H1 (cell line): ENCODE measurements around the gene IFNK. TPM values are rescaled to one million over a fixed set of nuclear protein-coding genes. Genes with fewer than 3 reads are reported as not detected.
"Not testable (repeated sequence)": the region's sequence is repeated elsewhere in the genome, so short reads cannot be mapped to it uniquely, and the experiment has no call there.

Experiments used
- CTCF ChIA-PET: fragments of 300-600 bp; sonication (Branson Sonifier 250); formaldehyde crosslinking; loops from one replicate; lab custom pipeline; 2021; ENCODE audit not compliant: partially characterized antibody; lab: Charles Lee
- POLR2A ChIA-PET: fragments of 300-600 bp; sonication (Branson Sonifier 250); formaldehyde crosslinking; loops from one replicate; lab custom pipeline; 2021; ENCODE audit warnings: inconsistent platforms; ENCODE audit not compliant: partially characterized antibody; lab: Charles Lee
- DNase-seq, 2 experiments: peaks; one replicate each; pipeline versions ENCODE4 v3.0.0 to v3.0.0-alpha.2; 2010 to 2022; ENCODE audit warnings: low spot score in 2 of 2, low read depth in 1 of 2, mixed read lengths in 1 of 2
- FAIRE-seq: peaks from 2 replicates; lab custom pipeline; 2011; peaks lifted over from hg19 to GRCh38; lab: Jason Lieb, UNC
- H2AFZ ChIP-seq: 2 replicates; pipeline ENCODE4 v1.8.1; 2012; ENCODE audit warnings: low read length, inconsistent platforms
- H2AK5ac ChIP-seq: 2 replicates; pipeline ENCODE4 v1.6.1; 2013; ENCODE audit warnings: low read depth, low read length
- H2BK120ac ChIP-seq: replicated peaks from 2 replicates; pipeline ENCODE3; 2013; ENCODE audit warnings: low read depth, low read length, inconsistent platforms
- H2BK12ac ChIP-seq: 2 replicates; pipeline ENCODE4 v1.6.1; 2013; ENCODE audit warnings: low read depth, low read length
- H2BK15ac ChIP-seq: 2 replicates; pipeline ENCODE4 v1.6.1; 2013; ENCODE audit warnings: low read length
- H2BK20ac ChIP-seq: 2 replicates; pipeline ENCODE4 v1.6.1; 2013; ENCODE audit warnings: low read length
- H2BK5ac ChIP-seq: 2 replicates; pipeline ENCODE4 v1.6.1; 2013; ENCODE audit warnings: low read depth, low read length
- H3K14ac ChIP-seq: 2 replicates; pipeline ENCODE4 v1.6.1; 2013; ENCODE audit warnings: inconsistent platforms; ENCODE audit not compliant: insufficient read length
- H3K18ac ChIP-seq: 2 replicates; pipeline ENCODE4 v1.6.1; 2013; ENCODE audit warnings: low read length; ENCODE audit errors: extremely low read depth
- H3K23ac ChIP-seq: 2 replicates; pipeline ENCODE4 v1.6.1; 2013; ENCODE audit warnings: inconsistent platforms; ENCODE audit not compliant: insufficient read length
- H3K23me2 ChIP-seq: 2 replicates; pipeline ENCODE4 v1.6.1; 2013; ENCODE audit warnings: low read depth, low read length
- H3K27ac ChIP-seq: 2 replicates; pipeline ENCODE4 v1.6.1; 2011; ENCODE audit warnings: low read depth, low read length, inconsistent platforms
- H3K27me3 ChIP-seq, 4 experiments: replicated peaks in 1 of 4; 1 replicate in 1 of 4; 2 replicates in 3 of 4; pipeline versions ENCODE4 v1.6.1 to v1.8.1; 2011 to 2013; ENCODE audit warnings: low read length in 3 of 4, mild to moderate bottlenecking in 3 of 4, inconsistent platforms in 2 of 4, mixed read lengths in 2 of 4, moderate library complexity in 1 of 4; ENCODE audit not compliant: control insufficient read depth in 3 of 4, insufficient read depth in 3 of 4; ENCODE audit errors: extremely low read depth in 1 of 4
- H3K36me3 ChIP-seq, 4 experiments: 2 replicates each; pipeline versions ENCODE4 v1.6.1 to v1.8.1; 2011 to 2013; ENCODE audit warnings: mild to moderate bottlenecking in 4 of 4, low read length in 3 of 4, moderate library complexity in 2 of 4, control low read depth in 1 of 4, inconsistent platforms in 1 of 4; ENCODE audit not compliant: insufficient read depth in 4 of 4, control insufficient read depth in 2 of 4
- H3K4ac ChIP-seq: replicated peaks from 2 replicates; pipeline ENCODE3; 2013; ENCODE audit warnings: low read length, low read depth, mixed read lengths, inconsistent platforms; ENCODE audit not compliant: insufficient read length
- H3K4me1 ChIP-seq, 4 experiments: replicated peaks in 1 of 4; 1 replicate in 1 of 4; 2 replicates in 3 of 4; pipeline versions ENCODE4 v1.6.1 to v1.8.1; 2011 to 2013; ENCODE audit warnings: low read length in 3 of 4, inconsistent platforms in 2 of 4, mixed read lengths in 1 of 4; ENCODE audit not compliant: insufficient read depth in 4 of 4, control insufficient read depth in 3 of 4
- H3K4me2 ChIP-seq, 2 experiments: 2 replicates each; pipeline versions ENCODE4 v1.6.1 to v1.8.1; 2011 to 2013; ENCODE audit warnings: low read depth in 2 of 2, low read length in 2 of 2, control low read depth in 1 of 2, inconsistent platforms in 1 of 2, mild to moderate bottlenecking in 1 of 2; ENCODE audit not compliant: insufficient read depth in 1 of 2
- H3K4me3 ChIP-seq, 4 experiments: fragments of 200-600, 300-600 bp in 1 of 4; sonication (generic), shearing (Covaris generic), sonication (Bioruptor Twin) in 1 of 4; 2 replicates each; pipeline versions ENCODE4 v1.5.1 to v1.8.1; 2011 to 2016; ENCODE audit warnings: low read length in 4 of 4, low read depth in 3 of 4, control low read depth in 2 of 4, inconsistent platforms in 2 of 4, mild to moderate bottlenecking in 2 of 4, mixed read lengths in 1 of 4, moderate library complexity in 1 of 4; ENCODE audit not compliant: insufficient read depth in 2 of 4; ENCODE audit errors: extremely low read depth in 1 of 4
- H3K56ac ChIP-seq: replicated peaks from 2 replicates; pipeline ENCODE3; 2013; ENCODE audit warnings: low read depth, mild to moderate bottlenecking, mixed read lengths, low read length, inconsistent platforms; ENCODE audit not compliant: insufficient read length
- H3K79me1 ChIP-seq: 2 replicates; pipeline ENCODE4 v1.6.1; 2013; ENCODE audit warnings: low read depth, low read length, control low read depth
- H3K79me2 ChIP-seq, 2 experiments: 2 replicates each; pipeline versions ENCODE4 v1.6.1 to v1.8.1; 2012 to 2013; ENCODE audit warnings: low read length in 2 of 2, mild to moderate bottlenecking in 2 of 2, inconsistent platforms in 1 of 2; ENCODE audit not compliant: insufficient read depth in 2 of 2, control insufficient read depth in 1 of 2
- H3K9ac ChIP-seq, 4 experiments: replicated peaks in 1 of 4; 1 replicate in 1 of 4; 2 replicates in 3 of 4; pipeline versions ENCODE4 v1.6.1 to v1.8.1; 2011 to 2013; ENCODE audit warnings: low read depth in 3 of 4, low read length in 3 of 4, control low read depth in 2 of 4, mild to moderate bottlenecking in 2 of 4, moderate library complexity in 2 of 4, inconsistent platforms in 1 of 4; ENCODE audit errors: extremely low read depth in 1 of 4
- H3K9me3 ChIP-seq, 2 experiments: 2 replicates each; pipeline versions ENCODE4 v1.6.1 to v1.8.1; 2012 to 2013; ENCODE audit warnings: mild to moderate bottlenecking in 2 of 2, moderate library complexity in 2 of 2, control low read depth in 1 of 2, inconsistent platforms in 1 of 2, low read depth in 1 of 2, low read length in 1 of 2, mixed read lengths in 1 of 2; ENCODE audit not compliant: insufficient read depth in 2 of 2
- H4K20me1 ChIP-seq, 2 experiments: replicated peaks in 1 of 2; 2 replicates each; pipeline versions ENCODE3 to v1.8.1; 2011 to 2013; ENCODE audit warnings: inconsistent platforms in 2 of 2, low read length in 2 of 2, mild to moderate bottlenecking in 1 of 2; ENCODE audit not compliant: insufficient read depth in 2 of 2, control insufficient read depth in 1 of 2
- H4K5ac ChIP-seq: 2 replicates; pipeline ENCODE4 v1.6.1; 2013; ENCODE audit warnings: low read length, low read depth, mixed read lengths, inconsistent platforms; ENCODE audit not compliant: insufficient read length
- H4K8ac ChIP-seq: 2 replicates; pipeline ENCODE4 v1.8.0; 2013; ENCODE audit warnings: mild to moderate bottlenecking, moderate library complexity, low read length, inconsistent platforms; ENCODE audit not compliant: insufficient read depth; ENCODE audit errors: extremely low read depth
- H4K91ac ChIP-seq: replicated peaks from 2 replicates; pipeline ENCODE3; 2013; ENCODE audit warnings: low read length, mixed read lengths, inconsistent platforms; ENCODE audit not compliant: insufficient read length
- WGBS, 2 experiments: shearing (Covaris generic) in 1 of 2; methylation state at CpG; one replicate each; pipeline versions ENCODE4 v1.1.6 to v1.1.7; 2013 to 2015; ENCODE audit warnings: low lambda C conversion rate in 2 of 2, mixed read lengths in 2 of 2, inconsistent platforms in 1 of 2, low coverage in 1 of 2, missing lambda C conversion rate in 1 of 2; ENCODE audit not compliant: insufficient replicate concordance in 2 of 2, insufficient coverage in 1 of 2, insufficient read length in 1 of 2; ENCODE audit errors: extremely low coverage in 1 of 2, missing lambda C conversion rate in 1 of 2; 5-methylcytosine and 5-hydroxymethylcytosine counted together
- polyA plus RNA-seq, 7 experiments: library from polyadenylated mRNA; depleted of rRNA in 3 of 7; stranded (reverse) in 5 of 7; unstranded in 2 of 7; fragments of >200 nt in 5 of 7; fragments of 200-250 nt in 2 of 7; gene quantifications; 1 replicate in 5 of 7; 2 replicates in 1 of 7; 4 replicates in 1 of 7; pipeline versions ENCODE4 v1.2.1 to v1.2.3, GENCODE V29; 2011 to 2013; ENCODE audit warnings: missing spikeins in 2 of 7, mixed read lengths in 2 of 7
- total RNA-seq: library from RNA; stranded (reverse); fragmentation: NEBNext Ultra II Directional; extraction: Animal tissue kit (Norgen Biotek cat#: 25700); gene quantifications from 2 replicates; pipeline ENCODE4 v1.2.1, GENCODE V29; 2021

Gene IFNK
- total and polyA plus RNA-seq, 2 of the 8 experiments (the other 6 are each of a cell fraction or from before 2014, with no cell fraction given): not detected

GRCh38 chr9:27500902-27501301, 23.2 kb upstream of the IFNK start:
- FAIRE-seq, DNase-seq, H3K56ac ChIP-seq, H2BK120ac ChIP-seq, H3K4me3 ChIP-seq, H4K91ac ChIP-seq, H3K23ac ChIP-seq, H2BK5ac ChIP-seq, H3K9ac ChIP-seq, H3K79me2 ChIP-seq, H3K36me3 ChIP-seq, H3K14ac ChIP-seq, H3K79me1 ChIP-seq, H4K20me1 ChIP-seq, H2BK12ac ChIP-seq, H4K8ac ChIP-seq, H2AFZ ChIP-seq, POLR2A ChIA-PET, H3K23me2 ChIP-seq, H3K4ac ChIP-seq, H3K18ac ChIP-seq, H2BK20ac ChIP-seq, H3K27ac ChIP-seq, H2BK15ac ChIP-seq, H3K9me3 ChIP-seq, H2AK5ac ChIP-seq, H4K5ac ChIP-seq, H3K4me2 ChIP-seq, H3K27me3 ChIP-seq, CTCF ChIA-PET: not testable (repeated sequence)
- WGBS, 2 experiments: 88% methylated on average over 3 of the region's 3 CpGs; no CpG with 5 or more reads in 1 of the 2 experiments
- H3K4me1 ChIP-seq: peaks cover 0 to 18% (median 10%) of the 10 kb centered on the region in 4 experiments
